SK-N-SH treated with all-trans-retinoic acid at 6 μM for 48 hours (cell line): ENCODE measurements around the gene BACH2.

ENCODE experiments used
- ATAC-seq: fragments of 200-7000 bp; cut with Tn5 transposase; 3 replicates; pipeline ENCODE4 v1.9.1; 2020; ENCODE audit warnings: mild to moderate bottlenecking, moderate library complexity
- ARNTL ChIP-seq: fragments of 450-650 bp; formaldehyde crosslinking; IDR thresholded peaks from 2 replicates; pipeline ENCODE4 v1.5.0; 2020; ENCODE audit warnings: low read depth, mild to moderate bottlenecking, moderate library complexity, borderline replicate concordance
- BACH2 ChIP-seq: fragments of 250-450 bp; sonication (Bioruptor Pico); IDR thresholded peaks from 2 replicates; pipeline ENCODE4 v1.9.0; 2021; ENCODE audit warnings: mild to moderate bottlenecking, borderline replicate concordance
- CSDC2 ChIP-seq: fragments of 250-450 bp; sonication (Bioruptor Pico); IDR thresholded peaks from 2 replicates; pipeline ENCODE4 v1.5.0; 2020; ENCODE audit warnings: mild to moderate bottlenecking, moderate library complexity
- ESRRG ChIP-seq: fragments of 250-450 bp; sonication (Bioruptor Pico); IDR thresholded peaks from 2 replicates; pipeline ENCODE4 v1.6.1; 2021; ENCODE audit warnings: mild to moderate bottlenecking
- GLIS3 ChIP-seq: fragments of 250-450 bp; sonication (Bioruptor Pico); IDR thresholded peaks from 2 replicates; pipeline ENCODE4 v1.5.0; 2020; ENCODE audit warnings: mild to moderate bottlenecking, moderate library complexity
- ISL1 ChIP-seq: fragments of 250-450 bp; sonication (Bioruptor Pico); IDR thresholded peaks from 2 replicates; pipeline ENCODE4 v2.1.2; 2022; ENCODE audit warnings: mild to moderate bottlenecking, moderate library complexity
- OSR1 ChIP-seq: fragments of 250-450 bp; sonication (Bioruptor Pico); IDR thresholded peaks from 2 replicates; pipeline ENCODE4 v1.8.0; 2022; ENCODE audit warnings: moderate library complexity, mild to moderate bottlenecking, inconsistent platforms
- PPARA ChIP-seq: fragments of 250-450 bp; sonication (Bioruptor Pico); IDR thresholded peaks from 2 replicates; pipeline ENCODE4 v1.5.0; 2020; ENCODE audit warnings: mild to moderate bottlenecking, borderline replicate concordance
- RARB ChIP-seq: fragments of 250-450 bp; sonication (Bioruptor Pico); IDR thresholded peaks from 2 replicates; pipeline ENCODE4 v1.8.0; 2021; ENCODE audit warnings: mild to moderate bottlenecking, moderate library complexity
- SNAI2 ChIP-seq: fragments of 250-450 bp; sonication (Bioruptor Pico); IDR thresholded peaks from 2 replicates; pipeline ENCODE4 v1.5.0; 2020; ENCODE audit warnings: mild to moderate bottlenecking, moderate library complexity
- TCF4 ChIP-seq: fragments of 250-450 bp; sonication (Bioruptor Pico); IDR thresholded peaks from 2 replicates; pipeline ENCODE4 v1.8.0; 2021; ENCODE audit warnings: mild to moderate bottlenecking, moderate library complexity, borderline replicate concordance
- TOX ChIP-seq: fragments of 250-450 bp; sonication (Bioruptor Pico); IDR thresholded peaks from 2 replicates; pipeline ENCODE4 v1.8.0; 2021; ENCODE audit warnings: mild to moderate bottlenecking, moderate library complexity, borderline replicate concordance
- ZC3H10 ChIP-seq: fragments of 250-450 bp; sonication (Bioruptor Pico); IDR thresholded peaks from 2 replicates; pipeline ENCODE4 v1.5.1; 2021; ENCODE audit warnings: mild to moderate bottlenecking, moderate library complexity
- ZFP3 ChIP-seq: fragments of 250-450 bp; sonication (Bioruptor Pico); IDR thresholded peaks from 2 replicates; pipeline ENCODE4 v1.5.0; 2020; ENCODE audit warnings: mild to moderate bottlenecking, moderate library complexity
- ZFP30 ChIP-seq: fragments of 450-650 bp; formaldehyde crosslinking; IDR thresholded peaks from 2 replicates; pipeline ENCODE4 v1.5.0; 2022; ENCODE audit warnings: mild to moderate bottlenecking, moderate library complexity
- ZNF565 ChIP-seq: fragments of 450-650 bp; formaldehyde crosslinking; conservative IDR thresholded peaks from 2 replicates; pipeline ENCODE4 v1.5.0; 2020; ENCODE audit warnings: low read depth, mild to moderate bottlenecking, moderate library complexity
- ZNF70 ChIP-seq: fragments of 450-650 bp; formaldehyde crosslinking; IDR thresholded peaks from 2 replicates; pipeline ENCODE4 v1.5.0; 2020; ENCODE audit warnings: mild to moderate bottlenecking, moderate library complexity
- ZNF8 ChIP-seq: fragments of 450-650 bp; formaldehyde crosslinking; IDR thresholded peaks from 2 replicates; pipeline ENCODE4 v1.5.0; 2020; ENCODE audit warnings: mild to moderate bottlenecking, moderate library complexity
- TF ChIP-seq, protein P1 (sequence below): fragments of 250-450 bp; sonication (Bioruptor Pico); IDR thresholded peaks from 2 replicates; pipeline ENCODE4 v1.5.1; 2020; ENCODE audit warnings: low read depth, mild to moderate bottlenecking, moderate library complexity
- TF ChIP-seq, protein P2 (sequence below): fragments of 250-450 bp; sonication (Bioruptor Pico); IDR thresholded peaks from 2 replicates; pipeline ENCODE4 v1.5.0; 2020; ENCODE audit warnings: mild to moderate bottlenecking, moderate library complexity
- TF ChIP-seq, protein P3 (sequence below): fragments of 250-450 bp; sonication (Bioruptor Pico); IDR thresholded peaks from 2 replicates; pipeline ENCODE4 v1.8.0; 2020; ENCODE audit warnings: mild to moderate bottlenecking, moderate library complexity, borderline replicate concordance
- TF ChIP-seq, protein P4 (sequence below): fragments of 250-450 bp; sonication (Bioruptor Pico); IDR thresholded peaks from 2 replicates; pipeline ENCODE4 v1.5.1; 2021; ENCODE audit warnings: mild to moderate bottlenecking, moderate library complexity
- TF ChIP-seq, protein P5 (sequence below): fragments of 250-450 bp; sonication (Bioruptor Pico); IDR thresholded peaks from 2 replicates; pipeline ENCODE4 v1.8.0; 2021; ENCODE audit warnings: low read depth, mild to moderate bottlenecking, moderate library complexity, borderline replicate concordance

The BACH2 gene

DNA sequence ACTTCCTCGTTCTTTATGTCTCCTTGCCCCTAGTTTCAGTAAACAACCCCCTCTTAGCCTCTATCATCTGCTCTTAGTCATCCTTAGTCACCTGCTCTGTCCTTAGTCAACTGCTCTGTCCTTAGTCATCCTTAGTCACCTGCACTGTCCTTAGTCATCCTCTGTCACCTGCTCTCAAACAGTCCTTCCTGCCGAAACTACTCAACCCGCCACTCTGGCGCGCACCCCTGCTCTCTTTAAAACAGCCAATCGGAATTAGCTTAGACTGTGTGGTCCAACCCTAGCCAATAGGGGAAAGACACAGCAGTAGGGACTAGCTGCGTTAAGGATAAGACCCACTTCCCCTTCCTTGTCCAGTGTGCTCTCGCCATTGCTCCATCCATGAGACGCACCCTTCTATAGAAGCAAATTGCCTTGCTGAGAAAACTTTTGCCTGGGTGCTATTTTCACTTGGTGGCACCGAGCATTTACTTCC lies 73.9 kb downstream of the BACH2 start:
- no peak for ATAC-seq
- TF ChIP-seq ZFP30 (CRISPR knock-in tag), result no peak
- no peak for TF ChIP-seq ARNTL (CRISPR knock-in tag)
- TF ChIP-seq, protein P1, sequence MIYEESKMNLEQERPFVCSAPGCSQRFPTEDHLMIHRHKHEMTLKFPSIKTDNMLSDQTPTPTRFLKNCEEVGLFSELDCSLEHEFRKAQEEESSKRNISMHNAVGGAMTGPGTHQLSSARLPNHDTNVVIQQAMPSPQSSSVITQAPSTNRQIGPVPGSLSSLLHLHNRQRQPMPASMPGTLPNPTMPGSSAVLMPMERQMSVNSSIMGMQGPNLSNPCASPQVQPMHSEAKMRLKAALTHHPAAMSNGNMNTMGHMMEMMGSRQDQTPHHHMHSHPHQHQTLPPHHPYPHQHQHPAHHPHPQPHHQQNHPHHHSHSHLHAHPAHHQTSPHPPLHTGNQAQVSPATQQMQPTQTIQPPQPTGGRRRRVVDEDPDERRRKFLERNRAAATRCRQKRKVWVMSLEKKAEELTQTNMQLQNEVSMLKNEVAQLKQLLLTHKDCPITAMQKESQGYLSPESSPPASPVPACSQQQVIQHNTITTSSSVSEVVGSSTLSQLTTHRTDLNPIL, result no peak
- no peak for TF ChIP-seq ZNF8 (CRISPR knock-in tag)
- no peak for TF ChIP-seq RARB (CRISPR knock-in tag)

DNA sequence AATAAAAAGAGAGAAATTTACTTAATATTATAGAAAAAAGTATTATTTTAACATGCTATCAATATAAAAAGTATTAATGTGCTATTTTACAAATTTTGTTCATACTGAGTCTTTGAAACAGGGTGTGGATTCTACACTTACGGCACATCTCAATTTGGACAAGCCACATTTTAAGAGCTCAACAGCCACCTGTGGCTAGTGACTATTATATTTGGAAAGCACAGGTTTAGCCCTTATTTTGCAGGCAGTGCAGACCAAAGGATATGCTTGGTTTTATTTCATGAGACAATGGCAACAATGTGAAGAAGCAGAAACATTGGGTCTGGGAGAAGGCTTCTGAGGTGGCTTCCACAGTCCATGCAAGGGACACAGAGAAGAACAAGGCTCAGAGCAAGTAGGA lies 74.6 kb downstream of the BACH2 start:
- TF ChIP-seq OSR1 (CRISPR knock-in tag) (no peak), ZNF565 (no peak), ZFP3 (no peak), ESRRG (no peak), ISL1 (CRISPR knock-in tag) (no peak), TOX (CRISPR knock-in tag) (no peak), ZC3H10 (CRISPR knock-in tag) (no peak), BACH2 (CRISPR knock-in tag) (no peak), CSDC2 (CRISPR knock-in tag) (no peak), SNAI2 (CRISPR knock-in tag) (no peak)
- TF ChIP-seq, protein P1, result no peak
- TF ChIP-seq, protein P2, sequence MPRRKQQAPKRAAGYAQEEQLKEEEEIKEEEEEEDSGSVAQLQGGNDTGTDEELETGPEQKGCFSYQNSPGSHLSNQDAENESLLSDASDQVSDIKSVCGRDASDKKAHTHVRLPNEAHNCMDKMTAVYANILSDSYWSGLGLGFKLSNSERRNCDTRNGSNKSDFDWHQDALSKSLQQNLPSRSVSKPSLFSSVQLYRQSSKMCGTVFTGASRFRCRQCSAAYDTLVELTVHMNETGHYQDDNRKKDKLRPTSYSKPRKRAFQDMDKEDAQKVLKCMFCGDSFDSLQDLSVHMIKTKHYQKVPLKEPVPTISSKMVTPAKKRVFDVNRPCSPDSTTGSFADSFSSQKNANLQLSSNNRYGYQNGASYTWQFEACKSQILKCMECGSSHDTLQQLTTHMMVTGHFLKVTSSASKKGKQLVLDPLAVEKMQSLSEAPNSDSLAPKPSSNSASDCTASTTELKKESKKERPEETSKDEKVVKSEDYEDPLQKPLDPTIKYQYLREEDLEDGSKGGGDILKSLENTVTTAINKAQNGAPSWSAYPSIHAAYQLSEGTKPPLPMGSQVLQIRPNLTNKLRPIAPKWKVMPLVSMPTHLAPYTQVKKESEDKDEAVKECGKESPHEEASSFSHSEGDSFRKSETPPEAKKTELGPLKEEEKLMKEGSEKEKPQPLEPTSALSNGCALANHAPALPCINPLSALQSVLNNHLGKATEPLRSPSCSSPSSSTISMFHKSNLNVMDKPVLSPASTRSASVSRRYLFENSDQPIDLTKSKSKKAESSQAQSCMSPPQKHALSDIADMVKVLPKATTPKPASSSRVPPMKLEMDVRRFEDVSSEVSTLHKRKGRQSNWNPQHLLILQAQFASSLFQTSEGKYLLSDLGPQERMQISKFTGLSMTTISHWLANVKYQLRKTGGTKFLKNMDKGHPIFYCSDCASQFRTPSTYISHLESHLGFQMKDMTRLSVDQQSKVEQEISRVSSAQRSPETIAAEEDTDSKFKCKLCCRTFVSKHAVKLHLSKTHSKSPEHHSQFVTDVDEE (CRISPR knock-in tag), result no peak
- TF ChIP-seq, protein P3, sequence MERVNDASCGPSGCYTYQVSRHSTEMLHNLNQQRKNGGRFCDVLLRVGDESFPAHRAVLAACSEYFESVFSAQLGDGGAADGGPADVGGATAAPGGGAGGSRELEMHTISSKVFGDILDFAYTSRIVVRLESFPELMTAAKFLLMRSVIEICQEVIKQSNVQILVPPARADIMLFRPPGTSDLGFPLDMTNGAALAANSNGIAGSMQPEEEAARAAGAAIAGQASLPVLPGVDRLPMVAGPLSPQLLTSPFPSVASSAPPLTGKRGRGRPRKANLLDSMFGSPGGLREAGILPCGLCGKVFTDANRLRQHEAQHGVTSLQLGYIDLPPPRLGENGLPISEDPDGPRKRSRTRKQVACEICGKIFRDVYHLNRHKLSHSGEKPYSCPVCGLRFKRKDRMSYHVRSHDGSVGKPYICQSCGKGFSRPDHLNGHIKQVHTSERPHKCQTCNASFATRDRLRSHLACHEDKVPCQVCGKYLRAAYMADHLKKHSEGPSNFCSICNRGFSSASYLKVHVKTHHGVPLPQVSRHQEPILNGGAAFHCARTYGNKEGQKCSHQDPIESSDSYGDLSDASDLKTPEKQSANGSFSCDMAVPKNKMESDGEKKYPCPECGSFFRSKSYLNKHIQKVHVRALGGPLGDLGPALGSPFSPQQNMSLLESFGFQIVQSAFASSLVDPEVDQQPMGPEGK (CRISPR knock-in tag), result no peak
- TF ChIP-seq, protein P4, sequence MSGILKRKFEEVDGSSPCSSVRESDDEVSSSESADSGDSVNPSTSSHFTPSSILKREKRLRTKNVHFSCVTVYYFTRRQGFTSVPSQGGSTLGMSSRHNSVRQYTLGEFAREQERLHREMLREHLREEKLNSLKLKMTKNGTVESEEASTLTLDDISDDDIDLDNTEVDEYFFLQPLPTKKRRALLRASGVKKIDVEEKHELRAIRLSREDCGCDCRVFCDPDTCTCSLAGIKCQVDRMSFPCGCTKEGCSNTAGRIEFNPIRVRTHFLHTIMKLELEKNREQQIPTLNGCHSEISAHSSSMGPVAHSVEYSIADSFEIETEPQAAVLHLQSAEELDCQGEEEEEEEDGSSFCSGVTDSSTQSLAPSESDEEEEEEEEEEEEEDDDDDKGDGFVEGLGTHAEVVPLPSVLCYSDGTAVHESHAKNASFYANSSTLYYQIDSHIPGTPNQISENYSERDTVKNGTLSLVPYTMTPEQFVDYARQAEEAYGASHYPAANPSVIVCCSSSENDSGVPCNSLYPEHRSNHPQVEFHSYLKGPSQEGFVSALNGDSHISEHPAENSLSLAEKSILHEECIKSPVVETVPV (CRISPR knock-in tag), result no peak
- no peak for ATAC-seq

DNA sequence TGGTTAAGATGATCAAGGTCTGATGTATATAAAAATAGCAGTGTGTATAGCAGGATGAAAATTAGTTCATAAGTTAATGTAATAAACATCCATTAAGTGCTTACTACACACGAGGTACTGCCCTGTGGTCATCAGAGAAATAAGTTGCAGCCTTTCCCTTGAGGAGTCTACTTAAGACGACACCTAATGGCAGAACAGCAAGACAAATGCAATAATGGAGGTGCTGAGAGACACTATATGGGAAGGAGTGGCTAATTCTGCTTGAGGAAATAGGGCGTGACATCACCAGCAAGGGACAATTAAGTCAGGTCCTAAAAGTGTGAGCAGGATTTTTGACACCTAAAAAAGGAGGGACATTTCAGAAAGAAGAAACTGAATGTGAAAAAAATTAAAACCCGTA lies 75.2 kb downstream of the BACH2 start:
- no peak for ATAC-seq
- TF ChIP-seq TOX (CRISPR knock-in tag) (no peak), BACH2 (CRISPR knock-in tag) (no peak)
- TF ChIP-seq, all 23 proteins: peak for 0

DNA sequence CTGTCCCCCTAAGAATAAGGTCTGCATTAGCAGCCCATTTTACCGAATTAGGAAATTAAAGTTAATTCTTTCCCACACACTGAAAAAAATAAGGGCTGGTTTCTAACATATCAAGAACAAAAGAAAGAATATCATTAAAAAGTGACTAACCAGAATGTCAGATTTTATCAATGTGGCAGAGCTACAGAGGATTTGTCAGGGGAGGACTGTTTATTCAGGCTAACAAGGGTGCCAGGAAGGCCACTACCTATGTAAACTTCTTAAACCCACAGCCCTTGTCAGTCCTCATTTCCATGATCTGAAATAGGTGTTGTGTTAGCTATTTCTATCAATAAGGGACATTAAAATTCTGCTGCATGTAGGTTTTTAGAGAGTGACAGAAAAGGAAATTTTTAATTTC lies 76.4 kb downstream of the BACH2 start:
- ATAC-seq, result no peak
- TF ChIP-seq PPARA (CRISPR knock-in tag), result no peak
- TF ChIP-seq TCF4 (CRISPR knock-in tag), result no peak
- no peak for TF ChIP-seq CSDC2 (CRISPR knock-in tag)
- TF ChIP-seq ZC3H10 (CRISPR knock-in tag), result no peak
- TF ChIP-seq GLIS3, result no peak
- no peak for TF ChIP-seq TOX (CRISPR knock-in tag)
- TF ChIP-seq, protein P5, sequence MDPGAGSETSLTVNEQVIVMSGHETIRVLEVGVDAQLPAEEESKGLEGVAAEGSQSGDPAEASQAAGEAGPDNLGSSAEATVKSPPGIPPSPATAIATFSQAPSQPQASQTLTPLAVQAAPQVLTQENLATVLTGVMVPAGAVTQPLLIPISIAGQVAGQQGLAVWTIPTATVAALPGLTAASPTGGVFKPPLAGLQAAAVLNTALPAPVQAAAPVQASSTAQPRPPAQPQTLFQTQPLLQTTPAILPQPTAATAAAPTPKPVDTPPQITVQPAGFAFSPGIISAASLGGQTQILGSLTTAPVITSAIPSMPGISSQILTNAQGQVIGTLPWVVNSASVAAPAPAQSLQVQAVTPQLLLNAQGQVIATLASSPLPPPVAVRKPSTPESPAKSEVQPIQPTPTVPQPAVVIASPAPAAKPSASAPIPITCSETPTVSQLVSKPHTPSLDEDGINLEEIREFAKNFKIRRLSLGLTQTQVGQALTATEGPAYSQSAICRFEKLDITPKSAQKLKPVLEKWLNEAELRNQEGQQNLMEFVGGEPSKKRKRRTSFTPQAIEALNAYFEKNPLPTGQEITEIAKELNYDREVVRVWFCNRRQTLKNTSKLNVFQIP (CRISPR knock-in tag), result no peak
- no peak for TF ChIP-seq ARNTL (CRISPR knock-in tag)
- TF ChIP-seq ZNF70, result no peak
- no peak for TF ChIP-seq ZFP3
- TF ChIP-seq BACH2 (CRISPR knock-in tag), result no peak
- TF ChIP-seq ZFP30 (CRISPR knock-in tag), result no peak
- no peak for TF ChIP-seq SNAI2 (CRISPR knock-in tag)
- no peak for TF ChIP-seq ESRRG
- TF ChIP-seq, protein P2 (CRISPR knock-in tag), result no peak
- TF ChIP-seq RARB (CRISPR knock-in tag), result no peak
